ENCODE measurements around the gene DLAT.
"Not testable (repeated sequence)": the region's sequence is repeated elsewhere in the genome, so short reads cannot be mapped to it uniquely, and the experiment has no call there.

DLAT gene

GRCh38 chr11:112004389-112004788, 20.8 kb upstream of the DLAT start:
- DNase-seq (ENCODE audit: low read depth in 1 of 2, low spot score in 1 of 2) = no peak

- no peak for DNase-seq (ENCODE audit: low read depth in 1 of 2, low spot score in 1 of 2)
Measured at GRCh38 chr11:112005422-112006094, 19.6 kb upstream of the DLAT start.

- DNase-seq (ENCODE audit: low read depth in 1 of 2, low spot score in 1 of 2) = not testable (repeated sequence)
Measured at GRCh38 chr11:112006095-112006441, 19.1 kb upstream of the DLAT start.

- DNase-seq (ENCODE audit: low read depth in 1 of 2, low spot score in 1 of 2) = not testable (repeated sequence)
Measured at GRCh38 chr11:112011451-112011850, 13.8 kb upstream of the DLAT start.

- no peak for DNase-seq (ENCODE audit: low read depth in 1 of 2, low spot score in 1 of 2)
Measured at GRCh38 chr11:112012874-112013273, 12.3 kb upstream of the DLAT start.

- no peak for DNase-seq (ENCODE audit: low read depth in 1 of 2, low spot score in 1 of 2)
Measured at GRCh38 chr11:112013497-112014164, 11.6 kb upstream of the DLAT start.

GRCh38 chr11:112016088-112016764, 9.0 kb upstream of the DLAT start:
- DNase-seq (ENCODE audit: low read depth in 1 of 2, low spot score in 1 of 2) = no peak

- DNase-seq (ENCODE audit: low read depth in 1 of 2, low spot score in 1 of 2) = no peak
Measured at GRCh38 chr11:112016765-112017376, 8.3 kb upstream of the DLAT start.

GRCh38 chr11:112017538-112017937, 7.7 kb upstream of the DLAT start:
- no peak for DNase-seq (ENCODE audit: low read depth in 1 of 2, low spot score in 1 of 2)

GRCh38 chr11:112019066-112019465, 6.1 kb upstream of the DLAT start:
- DNase-seq (ENCODE audit: low read depth in 1 of 2, low spot score in 1 of 2) = no peak

- no peak for DNase-seq (ENCODE audit: low read depth in 1 of 2, low spot score in 1 of 2)
Measured at GRCh38 chr11:112023104-112023503, 2.1 kb upstream of the DLAT start.

GRCh38 chr11:112024178-112024772, 933 bp upstream of the DLAT start:
- DNase-seq (ENCODE audit: low read depth in 1 of 2, low spot score in 1 of 2) = no peak

- DNase-seq (ENCODE audit: low read depth in 1 of 2, low spot score in 1 of 2) = no peak
Measured at GRCh38 chr11:112025707-112026106, 499 bp downstream of the DLAT start.

GRCh38 chr11:112026784-112027410, 1.7 kb downstream of the DLAT start:
- DNase-seq (ENCODE audit: low read depth in 1 of 2, low spot score in 1 of 2) = not testable (repeated sequence)

- no peak for DNase-seq (ENCODE audit: low read depth in 1 of 2, low spot score in 1 of 2)
Measured at GRCh38 chr11:112029460-112029859, 4.3 kb downstream of the DLAT start.

- no peak for DNase-seq (ENCODE audit: low read depth in 1 of 2, low spot score in 1 of 2)
Measured at GRCh38 chr11:112033902-112034301, 8.7 kb downstream of the DLAT start.

GRCh38 chr11:112037527-112037926, 12.3 kb downstream of the DLAT start:
- DNase-seq (ENCODE audit: low read depth in 1 of 2, low spot score in 1 of 2) = no peak

- DNase-seq (ENCODE audit: low read depth in 1 of 2, low spot score in 1 of 2) = no peak
Measured at GRCh38 chr11:112042161-112042960, 17.2 kb downstream of the DLAT start.

- DNase-seq (ENCODE audit: low read depth in 1 of 2, low spot score in 1 of 2) = no peak
Measured at GRCh38 chr11:112042961-112043304, 17.7 kb downstream of the DLAT start.

GRCh38 chr11:112044961-112045360, 19.8 kb downstream of the DLAT start:
- DNase-seq (ENCODE audit: low read depth in 1 of 2, low spot score in 1 of 2) = no peak
